GM12872 (cell line): Measurements from ENCODE around the gene CDK3.

Experiments used
- TF ChIP-seq, protein P1 (sequence below): IDR thresholded peaks from 3 replicates; pipeline ENCODE4 v1.5.1; 2011; ENCODE audit warnings: low read depth, mild to moderate bottlenecking, low read length, moderate library complexity; ENCODE audit not compliant: insufficient read depth

Gene CDK3

DNA sequence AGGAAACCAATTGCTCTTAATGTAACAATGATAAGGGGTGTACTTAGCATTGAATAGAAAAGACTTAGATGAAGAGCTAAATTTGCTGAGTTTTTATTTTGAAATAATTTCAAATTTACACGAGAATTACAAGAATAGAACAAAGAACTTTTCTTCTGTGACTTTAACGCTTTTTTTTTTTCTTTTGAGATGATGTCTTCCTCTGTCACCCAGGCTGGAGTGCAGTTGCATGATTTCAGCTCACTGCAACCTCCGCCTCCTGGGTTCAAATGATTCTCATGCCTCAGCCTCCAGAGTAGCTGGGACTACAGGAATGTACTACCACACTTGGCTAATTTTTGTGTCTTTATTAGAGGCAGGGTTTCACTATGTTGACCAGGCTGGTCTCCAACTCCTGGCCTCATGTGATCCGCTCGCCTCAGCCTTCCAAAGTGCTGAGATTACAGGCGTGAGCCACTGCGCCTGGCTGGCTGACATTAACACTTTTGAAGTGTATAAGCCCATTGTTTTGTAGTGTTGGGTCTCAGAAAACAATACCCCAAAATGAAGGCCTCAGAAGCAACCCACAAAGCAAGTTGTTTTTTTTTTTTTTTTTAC lies 19.5 kb upstream of the CDK3 start:
- TF ChIP-seq, protein P1, sequence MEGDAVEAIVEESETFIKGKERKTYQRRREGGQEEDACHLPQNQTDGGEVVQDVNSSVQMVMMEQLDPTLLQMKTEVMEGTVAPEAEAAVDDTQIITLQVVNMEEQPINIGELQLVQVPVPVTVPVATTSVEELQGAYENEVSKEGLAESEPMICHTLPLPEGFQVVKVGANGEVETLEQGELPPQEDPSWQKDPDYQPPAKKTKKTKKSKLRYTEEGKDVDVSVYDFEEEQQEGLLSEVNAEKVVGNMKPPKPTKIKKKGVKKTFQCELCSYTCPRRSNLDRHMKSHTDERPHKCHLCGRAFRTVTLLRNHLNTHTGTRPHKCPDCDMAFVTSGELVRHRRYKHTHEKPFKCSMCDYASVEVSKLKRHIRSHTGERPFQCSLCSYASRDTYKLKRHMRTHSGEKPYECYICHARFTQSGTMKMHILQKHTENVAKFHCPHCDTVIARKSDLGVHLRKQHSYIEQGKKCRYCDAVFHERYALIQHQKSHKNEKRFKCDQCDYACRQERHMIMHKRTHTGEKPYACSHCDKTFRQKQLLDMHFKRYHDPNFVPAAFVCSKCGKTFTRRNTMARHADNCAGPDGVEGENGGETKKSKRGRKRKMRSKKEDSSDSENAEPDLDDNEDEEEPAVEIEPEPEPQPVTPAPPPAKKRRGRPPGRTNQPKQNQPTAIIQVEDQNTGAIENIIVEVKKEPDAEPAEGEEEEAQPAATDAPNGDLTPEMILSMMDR = no peak

DNA sequence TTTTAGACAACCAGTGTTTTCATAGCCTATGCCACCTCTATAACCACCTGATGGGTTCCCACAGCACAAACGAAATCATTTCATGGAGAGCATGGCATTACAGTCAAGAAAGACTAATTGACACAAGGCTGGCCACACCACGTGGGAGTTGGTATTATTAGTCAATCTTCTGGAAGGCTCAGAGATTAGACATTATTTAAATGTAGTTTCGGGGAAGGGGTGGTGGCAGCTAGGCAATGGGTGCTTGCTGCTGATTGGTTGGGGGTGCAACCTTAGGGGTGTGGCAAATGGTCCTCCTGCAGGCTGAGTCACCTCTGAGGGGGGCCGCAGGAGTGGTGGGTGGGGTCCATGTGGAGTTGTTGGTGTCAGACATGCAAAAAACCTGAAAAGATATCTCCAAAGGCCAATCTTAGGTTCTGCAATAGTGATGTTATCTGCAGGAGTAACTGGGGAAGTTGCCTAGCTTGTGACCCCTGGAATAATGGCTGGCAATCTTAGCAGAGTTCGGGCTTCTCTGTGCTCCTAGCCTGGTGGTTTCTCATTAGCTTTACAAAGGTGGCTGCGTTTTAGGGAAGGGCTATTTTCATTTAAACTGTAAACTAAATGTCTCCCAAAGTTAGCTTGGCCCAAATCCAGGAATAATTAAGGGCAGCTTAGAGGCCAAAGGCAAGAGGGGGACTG lies 17.0 kb upstream of the CDK3 start:
- TF ChIP-seq, protein P1 = no peak

DNA sequence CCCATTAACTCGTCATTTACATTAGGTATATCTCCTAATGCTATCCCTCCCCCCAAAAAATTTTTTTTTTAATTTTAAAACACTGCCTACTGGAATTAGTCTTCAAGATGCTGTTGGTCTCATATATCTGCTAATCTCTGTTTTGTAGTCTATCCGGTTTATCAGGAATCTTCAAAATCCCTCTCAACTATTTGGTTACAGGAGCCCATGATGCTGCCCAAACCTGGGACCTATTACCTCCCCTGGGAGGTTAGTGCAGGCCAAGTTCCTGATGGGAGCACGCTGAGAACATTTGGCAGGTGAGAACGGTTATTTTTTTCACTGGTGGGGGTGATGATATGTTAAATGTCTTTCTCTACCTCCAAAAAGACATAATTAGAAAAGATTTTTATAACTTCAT lies 14.7 kb upstream of the CDK3 start:
- TF ChIP-seq, protein P1 = no peak

DNA sequence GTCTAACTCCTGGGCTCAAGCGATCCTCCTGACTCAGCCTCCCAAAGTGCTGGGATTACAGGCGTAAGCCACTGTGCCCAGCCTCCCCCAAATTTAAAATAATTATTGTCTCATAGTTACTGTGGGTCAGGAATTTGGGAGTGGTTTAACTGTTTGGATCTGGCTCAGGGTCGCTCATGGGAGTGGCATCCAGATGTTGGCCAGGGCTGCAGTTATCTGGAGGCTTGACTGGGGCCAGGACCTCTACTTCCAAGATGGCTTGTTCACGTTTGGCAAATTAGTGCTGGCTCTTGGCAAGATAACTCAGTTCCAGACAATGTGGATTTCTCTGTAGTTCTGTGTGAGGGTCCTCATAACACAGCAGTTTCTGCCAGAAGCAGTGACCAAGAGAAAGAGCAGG lies 13.6 kb upstream of the CDK3 start:
- TF ChIP-seq, protein P1 = no peak

DNA sequence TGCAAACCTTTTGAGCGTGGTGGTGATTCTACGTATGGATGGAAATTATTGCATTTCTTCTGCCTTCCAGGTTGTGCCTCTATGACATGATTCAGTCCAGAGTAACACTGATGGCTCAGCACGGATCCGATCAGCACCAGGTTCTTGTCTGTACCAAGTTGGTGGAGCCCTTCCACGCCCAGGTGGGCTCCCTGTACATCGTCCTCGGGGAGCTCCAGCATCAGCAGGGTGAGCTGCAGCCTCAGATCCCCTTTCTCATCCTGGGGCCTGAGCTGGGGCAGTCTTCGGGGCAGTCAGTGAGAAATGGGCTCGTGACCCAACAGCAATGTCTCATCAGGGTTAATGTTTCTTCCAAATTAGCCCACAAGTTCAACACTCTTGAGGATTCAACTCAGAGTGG lies 9.3 kb upstream of the CDK3 start:
- TF ChIP-seq, protein P1 = no peak

DNA sequence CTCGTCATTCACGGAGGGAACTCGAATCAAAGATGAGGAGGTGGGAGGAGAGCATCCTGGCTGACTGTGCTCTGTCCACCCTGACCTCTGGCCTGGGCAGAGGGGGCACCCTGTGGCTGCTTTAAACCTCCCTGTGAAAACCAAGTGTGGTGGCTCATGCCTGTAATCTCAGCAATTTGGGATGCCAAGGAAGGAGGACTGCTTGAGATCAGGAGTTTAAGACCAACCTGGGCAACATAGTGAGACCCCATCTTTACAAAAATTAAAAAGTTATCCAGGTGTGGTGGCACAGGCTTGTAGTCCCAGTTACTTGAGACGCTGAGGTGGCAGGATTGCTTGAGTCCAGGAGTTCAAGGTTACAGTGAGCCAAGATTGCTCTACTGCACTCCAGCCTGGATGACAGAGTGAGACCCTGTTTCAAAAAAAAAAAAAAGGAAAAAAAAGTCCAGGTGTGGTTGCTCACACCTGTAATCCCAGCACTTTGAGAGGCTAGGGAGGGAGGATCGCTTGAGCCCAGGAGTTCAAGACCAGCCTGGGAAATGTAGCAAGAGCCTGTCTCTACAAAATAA lies 5.8 kb upstream of the CDK3 start:
- TF ChIP-seq, protein P1 = no peak

DNA sequence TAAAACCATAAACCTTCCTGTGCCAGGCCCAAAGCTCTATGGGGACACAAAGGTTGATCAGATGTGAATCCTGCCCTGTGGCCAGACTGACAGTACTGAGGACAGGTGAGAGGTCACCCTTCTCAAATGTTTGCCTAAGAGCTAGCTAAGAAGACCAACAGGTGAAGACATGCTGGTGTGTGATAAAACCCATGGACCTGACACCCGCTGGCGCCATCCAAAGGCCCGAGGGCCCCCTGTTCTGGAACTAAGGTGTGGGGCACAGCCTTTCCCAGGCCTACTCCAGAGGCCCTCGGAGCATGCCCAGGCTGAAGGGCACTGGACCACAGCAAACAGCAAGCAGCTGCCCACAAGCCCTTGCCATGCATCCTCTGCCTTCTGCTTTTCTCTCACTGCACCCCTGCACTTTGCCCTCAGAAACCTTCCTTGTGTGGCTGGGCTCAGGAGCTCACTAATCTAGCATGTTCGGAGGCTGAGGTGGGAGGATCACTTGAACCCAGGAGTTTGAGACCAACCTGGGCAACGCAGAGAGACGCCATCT lies 5.2 kb upstream of the CDK3 start:
- TF ChIP-seq, protein P1 = no peak
